ENCODE results near the gene MICOS13.
"Not testable (repeated sequence)": the region's sequence is repeated elsewhere in the genome, so short reads cannot be mapped to it uniquely, and the experiment has no call there.

Gene MICOS13

GRCh38 chr19:5707576-5708575, 27.6 kb upstream of the MICOS13 start:
- TF ChIP-seq, protein P1, sequence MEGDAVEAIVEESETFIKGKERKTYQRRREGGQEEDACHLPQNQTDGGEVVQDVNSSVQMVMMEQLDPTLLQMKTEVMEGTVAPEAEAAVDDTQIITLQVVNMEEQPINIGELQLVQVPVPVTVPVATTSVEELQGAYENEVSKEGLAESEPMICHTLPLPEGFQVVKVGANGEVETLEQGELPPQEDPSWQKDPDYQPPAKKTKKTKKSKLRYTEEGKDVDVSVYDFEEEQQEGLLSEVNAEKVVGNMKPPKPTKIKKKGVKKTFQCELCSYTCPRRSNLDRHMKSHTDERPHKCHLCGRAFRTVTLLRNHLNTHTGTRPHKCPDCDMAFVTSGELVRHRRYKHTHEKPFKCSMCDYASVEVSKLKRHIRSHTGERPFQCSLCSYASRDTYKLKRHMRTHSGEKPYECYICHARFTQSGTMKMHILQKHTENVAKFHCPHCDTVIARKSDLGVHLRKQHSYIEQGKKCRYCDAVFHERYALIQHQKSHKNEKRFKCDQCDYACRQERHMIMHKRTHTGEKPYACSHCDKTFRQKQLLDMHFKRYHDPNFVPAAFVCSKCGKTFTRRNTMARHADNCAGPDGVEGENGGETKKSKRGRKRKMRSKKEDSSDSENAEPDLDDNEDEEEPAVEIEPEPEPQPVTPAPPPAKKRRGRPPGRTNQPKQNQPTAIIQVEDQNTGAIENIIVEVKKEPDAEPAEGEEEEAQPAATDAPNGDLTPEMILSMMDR (IDR thresholded peaks at IDR 0.05; ENCODE audit: borderline replicate concordance, insufficient read depth, low read depth, low read length), result no peak
- H3K4me3 ChIP-seq (ENCODE audit: low read depth, low read length), result no peak overlapping the region

DNA sequence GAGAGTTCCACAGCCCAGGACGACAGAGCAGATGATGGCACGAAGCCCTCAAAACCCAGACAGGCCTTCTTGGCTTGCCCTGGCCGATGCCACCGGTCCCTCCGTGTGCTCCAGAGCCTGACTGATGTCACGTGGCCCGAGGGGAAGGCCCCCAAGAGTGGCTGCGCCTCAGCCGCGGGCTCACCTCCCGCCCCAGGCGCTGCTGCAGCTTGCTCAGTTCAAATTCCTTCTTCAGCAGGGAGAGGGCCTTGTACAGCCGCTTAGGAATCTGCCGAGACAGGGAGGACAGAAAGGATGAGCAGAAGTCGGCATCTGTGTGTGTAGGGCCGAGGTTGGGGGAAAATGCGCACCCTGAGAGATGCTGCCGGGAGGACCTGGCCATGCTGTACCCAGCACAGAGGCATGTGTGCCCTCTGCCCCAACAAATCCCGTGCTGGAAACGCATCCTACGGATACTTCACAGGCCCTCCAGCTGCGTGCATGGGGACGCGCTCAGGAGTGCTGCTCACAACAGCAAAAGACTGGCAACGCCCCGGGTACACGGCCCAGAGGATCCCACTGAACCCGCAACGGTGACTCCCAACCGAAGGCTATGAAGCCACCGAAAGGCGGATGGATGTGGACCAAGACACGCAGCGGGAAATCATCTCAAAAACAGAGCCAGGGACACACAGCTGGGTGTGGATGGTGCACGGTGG, 26.7 kb upstream of the MICOS13 start:
- TF ChIP-seq, protein P1 (IDR thresholded peaks at IDR 0.05; ENCODE audit: borderline replicate concordance, insufficient read depth, low read depth, low read length), result no peak
- no peak overlapping the region for H3K4me3 ChIP-seq (ENCODE audit: low read depth, low read length)

GRCh38 chr19:5705552-5705951, 25.2 kb upstream of the MICOS13 start:
- no peak overlapping the region for H3K4me3 ChIP-seq (ENCODE audit: low read depth, low read length)
- TF ChIP-seq, protein P1 (IDR thresholded peaks at IDR 0.05; ENCODE audit: borderline replicate concordance, insufficient read depth, low read depth, low read length), result no peak

DNA sequence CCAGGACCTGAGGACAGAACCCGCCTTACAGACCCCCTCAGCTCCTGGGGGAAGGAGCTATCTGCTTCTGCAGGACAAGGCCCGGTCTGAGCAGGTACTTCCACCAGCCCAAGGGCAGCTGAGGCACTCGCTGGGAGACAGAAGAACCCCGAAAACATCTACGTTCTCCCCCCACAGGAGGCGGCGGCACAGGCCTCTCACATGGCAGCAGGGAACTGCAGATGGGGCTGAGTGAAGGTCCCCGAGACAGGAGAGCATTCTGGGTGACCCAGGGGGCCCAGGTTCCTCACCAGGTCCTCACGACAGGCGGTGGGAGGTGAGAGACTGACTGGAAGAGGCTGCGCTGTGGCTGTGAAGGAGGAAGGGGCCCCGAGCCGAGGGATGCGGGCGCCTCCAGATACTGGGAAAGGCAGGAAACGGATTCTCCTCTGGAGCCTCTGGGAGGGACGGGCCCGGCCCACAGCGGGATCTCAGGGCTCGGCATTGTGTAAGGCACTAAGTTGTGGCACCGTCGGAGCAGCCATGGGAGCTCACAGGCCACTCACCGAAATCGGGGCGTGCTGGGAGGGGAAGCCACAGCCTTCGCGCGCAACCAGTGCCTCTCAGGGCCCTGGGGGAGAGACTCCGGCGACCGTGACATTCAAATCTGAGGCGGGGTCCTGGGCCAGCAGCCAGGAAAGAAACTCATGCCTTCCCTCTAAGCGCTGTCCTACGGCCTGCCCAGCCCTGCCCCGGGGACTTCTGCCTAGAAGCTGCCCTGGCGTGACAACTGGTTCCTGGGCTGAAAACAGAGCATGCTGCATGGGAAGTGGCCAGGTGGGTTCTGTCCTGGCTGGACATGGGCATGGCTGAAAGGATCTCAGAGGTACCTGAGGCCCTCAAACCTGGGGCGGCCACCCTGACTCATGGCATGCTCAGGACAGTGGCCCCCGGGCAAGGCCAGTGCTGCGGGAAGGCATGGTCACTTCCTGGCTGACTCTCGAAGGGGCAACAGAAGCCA, 23.8 kb upstream of the MICOS13 start:
- TF ChIP-seq, protein P1 (IDR thresholded peaks at IDR 0.05; ENCODE audit: borderline replicate concordance, insufficient read depth, low read depth, low read length), result no peak
- H3K4me3 ChIP-seq (ENCODE audit: low read depth, low read length), result no peak overlapping the region

- H3K4me3 ChIP-seq (ENCODE audit: low read depth, low read length), result not testable (repeated sequence)
Observed at GRCh38 chr19:5702053-5702410, 21.7 kb upstream of the MICOS13 start.

DNA sequence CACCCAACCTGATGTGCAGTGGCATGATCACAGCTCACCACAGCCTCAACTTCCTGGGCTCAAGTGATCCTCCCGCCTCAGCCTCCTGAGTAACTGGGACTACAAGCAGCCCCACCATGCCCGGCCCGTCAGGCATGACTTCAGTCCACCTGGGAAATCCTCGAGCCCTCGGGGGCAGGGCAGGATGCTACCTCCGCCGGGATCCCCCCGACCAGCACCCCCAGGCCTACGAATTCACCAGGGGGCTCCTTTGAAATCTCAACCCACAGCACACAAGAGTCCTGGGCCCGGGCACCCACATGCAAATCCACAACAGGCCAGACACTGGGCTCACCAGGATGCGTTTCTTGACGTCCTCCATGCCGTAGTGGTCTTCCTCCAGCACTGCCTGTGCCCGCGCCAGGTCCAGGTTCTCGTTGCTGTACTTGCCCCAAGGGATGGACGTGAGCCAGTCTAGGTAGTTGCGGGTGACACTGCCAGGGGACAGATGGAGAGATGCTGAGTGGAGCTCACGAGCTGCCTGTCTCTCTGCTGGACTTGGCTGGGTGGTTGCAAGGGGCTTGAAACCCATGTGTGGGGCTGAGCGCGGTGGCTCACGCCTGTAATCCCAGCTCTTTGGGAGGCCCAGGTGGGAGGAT, 20.3 kb upstream of the MICOS13 start:
- H3K4me3 ChIP-seq (ENCODE audit: low read depth, low read length), result no peak overlapping the region
- TF ChIP-seq, protein P1 (IDR thresholded peaks at IDR 0.05; ENCODE audit: borderline replicate concordance, insufficient read depth, low read depth, low read length), result no peak
